GM19467 (cell line): ENCODE data around the gene MPV17L2.
A peak's percentile ranks its signal among the peaks of the same experiment; 100 is the strongest.
"Not testable (repeated sequence)": the region's sequence is repeated elsewhere in the genome, so short reads cannot be mapped to it uniquely, and the experiment has no call there.

Experiments
- ATAC-seq: cut with Tn5 transposase; IDR thresholded peaks from one replicate; pipeline ENCODE4 v1.9.1; 2021; ENCODE audit warnings: mild to moderate bottlenecking, moderate library complexity; ENCODE audit not compliant: unreplicated experiment

The MPV17L2 gene

DNA sequence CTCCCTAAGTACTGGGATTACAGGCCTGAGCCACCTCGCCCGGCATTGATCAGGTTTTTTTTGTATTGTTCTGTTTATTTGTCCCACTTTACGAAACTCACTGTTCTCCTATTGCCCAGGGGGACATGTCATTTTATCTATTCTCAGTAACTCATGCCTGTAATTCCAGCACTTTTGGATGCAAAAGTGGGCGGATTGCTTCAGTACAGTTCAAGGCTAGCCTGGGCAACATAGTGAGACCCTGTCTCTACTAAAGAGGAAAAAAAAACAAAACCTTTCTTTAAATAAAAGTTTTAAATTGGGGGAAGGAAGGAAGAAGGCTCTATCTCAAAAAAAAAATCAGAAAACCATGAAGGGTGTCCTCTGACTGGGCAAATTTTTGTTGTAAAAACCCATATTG is 2.7 kb upstream of the MPV17L2 start:
- no peak for ATAC-seq

DNA sequence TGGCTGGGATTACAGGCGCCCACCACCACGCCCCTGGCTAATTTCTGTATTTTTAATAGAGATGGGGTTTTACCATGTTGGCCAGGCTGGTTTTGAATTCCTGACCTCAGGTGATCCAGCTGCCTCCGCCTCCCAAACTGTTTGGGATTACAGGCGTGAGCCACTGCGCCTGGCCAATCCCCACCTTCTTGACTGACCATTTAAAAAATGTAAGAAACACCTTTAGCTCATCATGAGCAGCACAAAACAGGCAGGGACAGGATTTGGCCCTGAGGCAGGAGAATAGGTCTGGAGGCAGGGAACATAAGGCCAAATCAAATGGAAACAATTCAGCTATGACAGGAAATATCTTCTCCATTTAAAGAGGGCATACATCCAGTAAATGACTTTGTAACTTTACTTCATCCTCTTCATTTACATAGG is 1.4 kb upstream of the MPV17L2 start:
- no peak for ATAC-seq

GRCh38 chr19:18193388-18194180 is 566 bp downstream of the MPV17L2 start:
- ATAC-seq = no peak

DNA sequence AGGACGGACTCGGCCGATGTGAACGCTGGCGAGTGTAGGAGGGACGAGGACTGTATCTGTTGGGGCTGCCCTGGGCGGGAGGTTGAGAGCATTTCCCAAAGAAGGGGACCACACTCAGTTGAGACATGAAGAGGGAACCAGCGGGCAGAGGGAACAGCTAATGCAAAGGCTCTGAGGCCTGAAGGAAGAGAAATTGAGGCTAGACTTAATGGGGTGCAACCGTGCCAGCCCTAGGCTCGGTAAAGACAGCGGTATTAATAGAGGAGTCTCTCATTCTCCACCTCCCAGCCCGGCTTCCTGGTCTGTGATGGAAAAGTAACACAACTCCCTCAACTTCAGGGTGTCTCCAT is 1.1 kb downstream of the MPV17L2 start:
- no peak for ATAC-seq

DNA sequence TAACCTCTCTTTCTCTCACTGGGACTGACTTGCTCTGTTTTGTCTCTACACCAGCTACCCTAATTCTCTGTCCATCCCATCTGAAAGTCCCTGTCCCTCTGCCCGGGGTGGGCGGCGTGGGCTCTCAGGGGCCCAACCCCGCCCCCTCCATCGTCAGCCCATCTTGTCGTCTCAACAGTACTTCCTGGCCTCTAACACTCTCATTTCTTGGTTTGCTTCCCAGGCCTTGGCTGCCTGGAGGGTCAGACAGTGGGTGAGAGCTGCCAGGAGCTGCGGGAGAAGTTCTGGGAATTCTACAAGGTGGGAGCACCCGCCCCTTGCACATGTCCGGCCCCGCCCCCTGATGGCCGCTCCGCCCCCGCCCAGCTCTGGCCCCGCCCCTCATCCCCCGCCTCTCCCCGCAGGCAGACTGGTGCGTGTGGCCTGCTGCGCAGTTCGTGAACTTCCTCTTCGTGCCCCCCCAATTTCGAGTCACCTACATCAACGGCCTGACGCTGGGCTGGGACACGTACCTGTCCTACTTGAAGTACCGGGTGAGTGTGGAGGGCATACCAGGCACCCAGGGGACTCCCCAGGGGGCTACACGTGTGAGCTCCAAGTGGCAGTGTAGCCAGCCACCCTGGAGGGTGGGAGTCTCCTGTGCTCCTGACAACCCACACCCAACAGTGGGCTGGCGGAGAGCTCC is 1.7 kb downstream of the MPV17L2 start:
- no peak for ATAC-seq

DNA sequence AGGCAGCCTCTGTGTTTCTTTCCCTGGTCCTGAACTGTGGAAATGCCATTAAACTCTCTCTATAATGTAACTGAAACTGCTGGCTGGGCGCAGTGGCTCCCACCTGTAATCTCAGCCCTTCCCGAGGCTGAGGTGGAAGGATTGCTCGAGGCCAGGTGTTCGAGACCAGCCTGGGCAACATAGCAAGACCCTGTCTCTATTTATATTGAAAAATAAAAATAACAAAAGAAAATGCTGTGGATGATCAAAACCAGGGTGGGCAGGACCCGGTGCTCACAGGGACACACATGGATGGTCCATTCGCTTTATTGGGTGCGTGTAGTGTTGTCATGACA is 3.5 kb downstream of the MPV17L2 start:
- no peak for ATAC-seq

DNA sequence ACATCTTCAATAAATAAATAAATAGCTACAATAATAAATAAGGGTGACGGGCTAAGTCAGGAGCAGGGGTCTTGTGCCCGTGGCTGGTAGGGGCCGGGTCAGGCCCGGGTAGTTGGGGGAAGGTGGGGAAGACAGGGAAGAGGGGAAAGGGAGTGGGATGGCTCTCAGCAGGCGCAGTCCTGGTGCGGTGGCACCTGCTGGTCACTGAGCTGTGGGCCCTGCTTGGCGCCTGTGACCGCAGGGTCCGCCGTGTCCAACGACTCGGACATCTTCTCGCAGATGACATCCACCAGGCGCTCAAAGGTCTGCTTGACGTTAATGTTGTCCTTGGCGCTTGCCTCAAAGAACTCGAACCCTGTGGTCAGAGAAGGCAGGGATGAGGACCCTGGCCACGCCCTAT is 4.3 kb downstream of the MPV17L2 start:
- no peak for ATAC-seq

- no peak for ATAC-seq
Observed at GRCh38 chr19:18197941-18198340, 4.9 kb downstream of the MPV17L2 start.

GRCh38 chr19:18198374-18198773 is 5.4 kb downstream of the MPV17L2 start:
- ATAC-seq = no peak

- ATAC-seq = no peak
Observed at GRCh38 chr19:18202397-18202777, 9.4 kb downstream of the MPV17L2 start.

GRCh38 chr19:18202778-18203407 is 9.9 kb downstream of the MPV17L2 start:
- ATAC-seq = no peak

GRCh38 chr19:18203408-18203862 is 10.4 kb downstream of the MPV17L2 start:
- ATAC-seq = peak; percentile 20

DNA sequence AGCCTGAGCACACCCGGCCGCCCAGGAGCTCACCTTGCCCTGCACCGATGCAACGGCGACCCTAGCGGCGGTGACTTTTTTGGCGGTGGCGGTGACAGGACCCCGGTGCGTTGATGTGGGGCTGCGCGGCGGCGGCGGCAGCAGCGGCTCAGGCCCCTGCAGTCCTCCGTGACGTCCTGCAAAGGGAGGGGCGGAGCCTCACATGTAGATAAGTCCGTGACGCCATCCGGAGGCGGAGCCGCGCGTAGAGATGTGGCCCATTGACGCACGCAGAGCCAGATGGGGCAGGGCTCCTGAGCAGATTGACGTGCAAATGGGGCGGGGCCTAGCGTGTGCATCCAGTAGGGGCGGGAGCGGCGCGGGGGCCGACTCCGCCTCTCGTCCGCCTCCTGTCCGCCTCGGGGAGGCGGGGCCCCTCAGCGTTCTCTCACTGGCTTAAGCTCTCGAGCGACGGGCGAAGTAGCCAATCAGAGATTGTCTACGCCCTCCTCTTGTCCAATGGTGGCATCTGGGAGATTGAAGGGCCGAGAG is 10.9 kb downstream of the MPV17L2 start, which contains the start of gene RAB3A:
RAB3A (minus strand) TSS at position 180 of the 531 bp plus-strand sequence. CDS start 1,302 bp downstream, outside the sequence.
- ATAC-seq = peak; percentile 86

- ATAC-seq = peak; percentile 5
Observed at GRCh38 chr19:18204394-18205199, 11.6 kb downstream of the MPV17L2 start.

GRCh38 chr19:18205200-18205892 is 12.3 kb downstream of the MPV17L2 start:
- no peak for ATAC-seq

GRCh38 chr19:18206018-18206417 is 13.0 kb downstream of the MPV17L2 start:
- ATAC-seq = no peak

GRCh38 chr19:18208098-18208951 is 15.3 kb downstream of the MPV17L2 start:
- ATAC-seq = no peak

- ATAC-seq = not testable (repeated sequence)
Observed at GRCh38 chr19:18209912-18210311, 16.9 kb downstream of the MPV17L2 start.

DNA sequence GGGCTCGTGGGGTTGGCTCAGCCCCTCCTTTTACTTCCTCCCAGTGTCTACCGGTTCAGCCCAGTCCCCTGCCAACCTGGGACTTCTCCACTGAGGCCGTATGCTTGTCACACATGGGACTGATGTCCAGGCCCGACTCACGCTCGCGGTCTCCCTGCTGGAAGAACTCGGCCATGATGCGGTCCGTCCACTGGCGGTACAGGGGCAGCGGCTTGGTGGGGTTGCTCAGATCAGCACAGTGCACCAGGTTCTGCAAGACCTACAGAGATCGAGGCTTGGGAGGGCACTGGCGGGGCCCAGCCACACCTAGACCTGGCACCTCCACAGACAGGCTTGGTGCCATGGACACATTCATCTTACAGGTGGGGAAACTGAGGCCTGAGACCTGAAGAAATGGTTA is 18.7 kb downstream of the MPV17L2 start:
- ATAC-seq = no peak
